GM12872 (cell line): Measurements from ENCODE around the gene IFITM10.

ENCODE experiments used
- CTCF ChIP-seq: IDR thresholded peaks from 3 replicates; pipeline ENCODE4 v1.5.1; 2011; ENCODE audit warnings: low read depth, mild to moderate bottlenecking, low read length, moderate library complexity; ENCODE audit not compliant: insufficient read depth

The IFITM10 gene

DNA sequence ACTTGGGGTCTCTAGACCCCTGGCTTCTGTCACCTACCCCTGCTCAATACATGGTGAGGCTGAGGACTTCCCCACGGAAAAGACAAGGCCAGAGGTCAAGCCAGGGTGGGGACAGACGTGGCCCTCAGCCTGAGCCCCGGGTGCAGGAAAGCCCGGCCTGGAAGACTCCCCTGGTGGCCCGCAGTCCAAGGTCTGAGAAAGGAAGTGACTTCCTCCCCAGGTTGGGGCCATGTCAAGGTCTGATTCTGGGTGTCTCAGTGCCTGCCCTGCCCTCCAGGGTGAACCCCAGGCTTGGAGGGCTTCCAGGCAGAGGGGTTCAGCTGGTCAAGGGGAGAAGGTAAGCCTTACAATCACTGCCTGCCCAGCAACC, 9.4 kb upstream of the IFITM10 start:
- no peak for TF ChIP-seq CTCF

GRCh38 chr11:1759151-1759850, 8.9 kb upstream of the IFITM10 start:
- no peak for TF ChIP-seq CTCF

DNA sequence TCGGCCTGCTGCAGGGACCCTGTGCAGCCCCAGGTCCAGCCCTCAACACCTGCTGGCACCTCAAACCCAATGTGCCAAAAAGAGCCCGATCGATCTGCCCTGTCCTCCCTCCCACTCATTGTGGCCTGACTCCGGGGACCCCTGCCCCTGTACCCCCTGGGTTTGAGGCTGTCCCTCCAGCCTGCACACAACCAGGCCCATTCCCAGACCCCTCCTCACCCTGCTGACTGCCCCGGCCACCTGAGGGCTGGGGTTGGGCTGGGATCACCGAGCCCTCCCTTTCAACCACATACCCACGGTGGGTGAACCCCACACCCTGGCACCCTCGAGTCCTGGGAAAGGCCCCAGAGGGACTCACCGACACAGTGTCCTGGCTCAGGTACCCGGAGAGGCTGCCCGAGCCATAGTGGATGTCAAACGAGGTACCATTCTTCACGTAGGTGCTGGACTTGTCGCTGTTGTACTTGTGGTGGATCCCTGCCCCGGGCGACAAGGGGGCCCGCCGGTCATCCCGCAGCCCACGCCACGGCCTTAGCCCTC, 8.3 kb upstream of the IFITM10 start:
- no peak for TF ChIP-seq CTCF

DNA sequence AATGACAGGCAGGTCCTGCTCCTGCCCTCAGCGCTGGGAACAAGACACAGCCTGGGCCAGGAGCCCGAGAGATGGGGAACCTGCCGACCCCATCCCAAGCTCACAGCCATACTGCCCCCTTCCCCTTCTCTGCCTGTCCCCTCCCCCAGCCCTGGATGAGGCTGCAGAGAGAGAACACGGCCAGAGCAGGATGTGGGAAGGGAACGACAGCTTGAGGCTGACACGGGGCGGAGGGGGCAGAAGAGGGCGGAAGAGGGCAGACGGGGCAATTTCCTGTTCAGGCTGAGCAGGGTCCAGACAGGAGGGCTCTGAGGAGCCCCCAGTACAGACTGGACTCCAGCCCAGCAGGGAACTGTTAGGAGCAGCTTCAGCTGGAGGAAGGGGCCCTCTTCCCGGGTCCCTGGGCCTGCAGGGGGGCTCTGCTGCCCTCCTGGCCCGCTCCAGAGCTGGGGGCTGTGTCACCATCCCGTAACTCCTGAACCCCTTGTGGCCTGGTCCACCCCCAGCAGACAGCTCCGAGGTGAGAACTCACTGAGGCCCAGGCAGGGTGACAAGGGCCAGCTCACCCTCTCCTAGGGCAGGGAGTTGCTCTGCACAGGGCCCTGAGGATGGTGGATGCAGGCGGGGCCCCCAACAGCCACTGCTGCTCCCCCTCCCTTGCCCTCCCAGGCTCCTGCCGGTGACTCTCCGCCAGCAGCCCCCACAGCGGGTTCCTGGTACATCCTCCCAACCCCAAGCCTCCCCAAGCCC, 7.6 kb upstream of the IFITM10 start:
- TF ChIP-seq CTCF = no peak

- no peak for TF ChIP-seq CTCF
Measured at GRCh38 chr11:1756791-1757771, 6.7 kb upstream of the IFITM10 start.

- no peak for TF ChIP-seq CTCF
Measured at GRCh38 chr11:1755692-1756561, 5.5 kb upstream of the IFITM10 start.
